GM18498 (cell line): ENCODE measurements around the gene KIF4B.

Experiments used
- ATAC-seq: cut with Tn5 transposase; IDR thresholded peaks from one replicate; pipeline ENCODE4 v1.9.1; 2021; ENCODE audit warnings: mild to moderate bottlenecking, moderate library complexity; ENCODE audit not compliant: unreplicated experiment

The KIF4B gene

GRCh38 chr5:155050384-155051019, 36.9 kb downstream of the KIF4B start:
- ATAC-seq, result no peak

- no peak for ATAC-seq
Observed at GRCh38 chr5:155052532-155052931, 39.0 kb downstream of the KIF4B start.

- ATAC-seq, result no peak
Observed at GRCh38 chr5:155053501-155053900, 39.9 kb downstream of the KIF4B start.

- ATAC-seq, result no peak
Observed at GRCh38 chr5:155056644-155057269, 43.2 kb downstream of the KIF4B start.

- ATAC-seq, result no peak
Observed at GRCh38 chr5:155057626-155058025, 44.1 kb downstream of the KIF4B start.

- no peak for ATAC-seq
Observed at GRCh38 chr5:155064580-155064979, 51.0 kb downstream of the KIF4B start.

- ATAC-seq, result no peak
Observed at GRCh38 chr5:155066886-155067595, 53.5 kb downstream of the KIF4B start.
